A549 (cell line): ENCODE data around the gene C11orf91.

ENCODE experiments used
- BHLHE40 ChIP-seq: IDR thresholded peaks from 2 replicates; pipeline ENCODE4 v1.6.1; 2012; ENCODE audit warnings: low read depth, low read length, inconsistent platforms
- CBX2 ChIP-seq: fragments of 200-600 bp; sonication (generic); IDR thresholded peaks from 2 replicates; pipeline ENCODE4 v1.6.1; 2016; ENCODE audit warnings: low read depth, mild to moderate bottlenecking, borderline replicate concordance
- CHD2 ChIP-seq: fragments of 150-350 bp; IDR thresholded peaks from 2 replicates; pipeline ENCODE4 v1.6.1; 2014; ENCODE audit warnings: low read length; ENCODE audit not compliant: partially characterized antibody
- EP300 ChIP-seq, 2 experiments: fragments of >200 bp; sonication (Bioruptor Twin); formaldehyde crosslinking; IDR thresholded peaks; 2 replicates in 1 of 2; 3 replicates in 1 of 2; pipeline ENCODE4 v1.6.1; 2016 to 2017
- POLR2A ChIP-seq: IDR thresholded peaks from 2 replicates; pipeline ENCODE4 v1.6.1; 2012; ENCODE audit warnings: mild to moderate bottlenecking, low read length
- SMC3 ChIP-seq: fragments of >200 bp; sonication (Bioruptor Twin); formaldehyde crosslinking; IDR thresholded peaks from 3 replicates; pipeline ENCODE4 v1.6.1; 2018; ENCODE audit warnings: inconsistent platforms
- TF ChIP-seq, protein P1 (sequence below): fragments of >200 bp; sonication (Bioruptor Twin); formaldehyde crosslinking; IDR thresholded peaks from 3 replicates; pipeline ENCODE4 v1.5.1; 2016

DNA sequence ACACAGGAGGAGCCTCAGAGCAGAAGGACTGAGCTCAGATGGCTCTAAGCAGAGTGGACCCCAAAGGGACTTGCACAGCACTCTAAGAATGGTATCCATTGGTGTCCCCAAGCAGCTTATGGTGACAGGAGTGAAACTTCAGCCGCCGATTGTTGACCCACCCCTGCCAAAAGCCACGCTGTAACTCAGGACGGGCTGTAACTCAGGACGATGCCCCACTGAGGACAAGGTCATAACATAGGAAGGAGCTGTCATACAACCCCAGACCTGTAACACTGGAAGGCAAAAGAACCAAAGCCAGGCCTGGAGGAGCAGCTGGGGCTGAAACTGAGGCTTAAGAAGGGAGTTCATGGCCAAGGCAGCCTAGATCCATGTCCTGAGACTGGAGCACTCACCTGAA, 21.4 kb upstream of the C11orf91 start:
- TF ChIP-seq BHLHE40 (no peak), POLR2A (no peak), EP300 (IDR thresholded peaks at IDR 0.05) (no peak), SMC3 (no peak), CHD2 (no peak), CBX2 (no peak)
- TF ChIP-seq, protein P1, sequence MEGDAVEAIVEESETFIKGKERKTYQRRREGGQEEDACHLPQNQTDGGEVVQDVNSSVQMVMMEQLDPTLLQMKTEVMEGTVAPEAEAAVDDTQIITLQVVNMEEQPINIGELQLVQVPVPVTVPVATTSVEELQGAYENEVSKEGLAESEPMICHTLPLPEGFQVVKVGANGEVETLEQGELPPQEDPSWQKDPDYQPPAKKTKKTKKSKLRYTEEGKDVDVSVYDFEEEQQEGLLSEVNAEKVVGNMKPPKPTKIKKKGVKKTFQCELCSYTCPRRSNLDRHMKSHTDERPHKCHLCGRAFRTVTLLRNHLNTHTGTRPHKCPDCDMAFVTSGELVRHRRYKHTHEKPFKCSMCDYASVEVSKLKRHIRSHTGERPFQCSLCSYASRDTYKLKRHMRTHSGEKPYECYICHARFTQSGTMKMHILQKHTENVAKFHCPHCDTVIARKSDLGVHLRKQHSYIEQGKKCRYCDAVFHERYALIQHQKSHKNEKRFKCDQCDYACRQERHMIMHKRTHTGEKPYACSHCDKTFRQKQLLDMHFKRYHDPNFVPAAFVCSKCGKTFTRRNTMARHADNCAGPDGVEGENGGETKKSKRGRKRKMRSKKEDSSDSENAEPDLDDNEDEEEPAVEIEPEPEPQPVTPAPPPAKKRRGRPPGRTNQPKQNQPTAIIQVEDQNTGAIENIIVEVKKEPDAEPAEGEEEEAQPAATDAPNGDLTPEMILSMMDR: no peak
